Measurements from ENCODE around the gene MRPL14. TPM values are rescaled to one million over a fixed set of nuclear protein-coding genes. Genes with fewer than 3 reads are reported as not detected.

MRPL14 gene
- total RNA-seq, 2 experiments from 2014 or later, result 10.4 to 11.5 TPM

DNA sequence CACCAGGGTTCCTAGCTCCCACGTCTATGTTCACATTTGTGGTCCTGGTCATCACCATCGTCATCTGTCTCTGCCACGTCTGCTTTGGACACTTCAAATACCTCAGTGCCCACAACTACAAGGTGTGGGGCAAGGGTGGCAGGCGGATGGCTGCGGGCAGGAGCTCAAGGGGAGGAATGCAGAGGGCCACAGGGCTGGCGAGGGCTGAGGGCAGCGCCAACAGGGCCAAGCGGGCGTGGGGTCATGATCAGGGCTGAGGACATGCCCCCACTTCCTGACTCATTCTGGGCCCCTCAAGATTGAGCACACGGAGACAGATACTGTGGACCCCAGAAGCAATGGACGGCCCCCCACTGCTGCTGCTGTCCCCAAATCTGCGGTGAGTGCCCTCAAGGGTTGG, 26.8 kb upstream of the MRPL14 start:
- H3K36me3 ChIP-seq (ENCODE audit: insufficient read depth, low read length), result peaks cover 6% of the 10 kb centered on the region
- Mint-ChIP-seq H3K27me3 (no peaks in the 10 kb centered on the region), H3K36me3 (ENCODE audit: low read depth) (peaks cover 15% of the 10 kb centered on the region), H3K4me1 (ENCODE audit: low read depth) (peaks cover 4% of the 10 kb centered on the region), H3K9me3 (no peaks in the 10 kb centered on the region), H3K4me3 (no peak overlapping the region), H3K27ac (no peak overlapping the region)
- H3K4me1 ChIP-seq (ENCODE audit: insufficient read depth, low read length), result peaks cover 16% of the 10 kb centered on the region
- ChIA-PET CTCF (interaction anchor here (1.1 to 1.9 kb wide), 2 partner anchors 19 to 58 kb away, joined by 4 to 8 read pairs; no protein-coding TSS in a partner anchor), POLR2A (interaction anchor here (0.6 to 1.0 kb wide), 3 partner anchors 8 to 57 kb away, joined by 3 read pairs; no protein-coding TSS in a partner anchor)
- intact Hi-C loops (cut with DNase I, micrococcal nuclease), result no loop called here
- TF ChIP-seq, protein P1, sequence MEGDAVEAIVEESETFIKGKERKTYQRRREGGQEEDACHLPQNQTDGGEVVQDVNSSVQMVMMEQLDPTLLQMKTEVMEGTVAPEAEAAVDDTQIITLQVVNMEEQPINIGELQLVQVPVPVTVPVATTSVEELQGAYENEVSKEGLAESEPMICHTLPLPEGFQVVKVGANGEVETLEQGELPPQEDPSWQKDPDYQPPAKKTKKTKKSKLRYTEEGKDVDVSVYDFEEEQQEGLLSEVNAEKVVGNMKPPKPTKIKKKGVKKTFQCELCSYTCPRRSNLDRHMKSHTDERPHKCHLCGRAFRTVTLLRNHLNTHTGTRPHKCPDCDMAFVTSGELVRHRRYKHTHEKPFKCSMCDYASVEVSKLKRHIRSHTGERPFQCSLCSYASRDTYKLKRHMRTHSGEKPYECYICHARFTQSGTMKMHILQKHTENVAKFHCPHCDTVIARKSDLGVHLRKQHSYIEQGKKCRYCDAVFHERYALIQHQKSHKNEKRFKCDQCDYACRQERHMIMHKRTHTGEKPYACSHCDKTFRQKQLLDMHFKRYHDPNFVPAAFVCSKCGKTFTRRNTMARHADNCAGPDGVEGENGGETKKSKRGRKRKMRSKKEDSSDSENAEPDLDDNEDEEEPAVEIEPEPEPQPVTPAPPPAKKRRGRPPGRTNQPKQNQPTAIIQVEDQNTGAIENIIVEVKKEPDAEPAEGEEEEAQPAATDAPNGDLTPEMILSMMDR (IDR thresholded peaks at IDR 0.05), result no peak
- DNase-seq (no peak), ATAC-seq (ENCODE audit: poor library complexity) (no peak)
- H3K9me3 ChIP-seq (ENCODE audit: control insufficient read depth in 1 of 2, insufficient read depth in 1 of 2, low read length in 2 of 2), result no peaks in the 10 kb centered on the region
- H3K27me3 ChIP-seq (ENCODE audit: control insufficient read depth in 1 of 2, insufficient read depth in 2 of 2, low read length in 2 of 2), result no peaks in the 10 kb centered on the region
- H3K4me3 ChIP-seq (ENCODE audit: low read length), result no peak overlapping the region
- H3K27ac ChIP-seq (ENCODE audit: low read depth in 1 of 2, low read length in 2 of 2), result no peak overlapping the region

DNA sequence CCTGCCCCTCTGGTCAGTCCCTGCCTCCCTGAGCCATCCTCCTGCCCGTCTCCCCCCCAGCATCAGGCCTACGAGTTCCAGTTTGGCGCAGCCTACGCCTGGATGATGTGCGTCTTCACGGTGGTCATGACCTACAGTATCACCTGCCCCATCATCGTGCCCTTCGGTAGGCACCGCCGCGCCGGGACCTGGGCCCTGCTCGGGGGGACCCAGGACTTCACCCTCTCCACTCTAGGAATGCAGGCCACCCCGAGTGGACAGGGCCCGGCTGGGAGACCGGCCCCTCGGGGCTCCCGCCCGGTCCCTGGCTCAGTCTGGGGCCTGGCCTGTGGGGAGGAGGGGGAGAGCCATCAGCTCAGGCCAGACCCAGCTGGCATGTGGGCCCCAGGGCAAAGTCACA, 25.3 kb upstream of the MRPL14 start:
- Mint-ChIP-seq H3K4me3 (no peak overlapping the region), H3K4me1 (ENCODE audit: low read depth) (peaks cover 4% of the 10 kb centered on the region), H3K36me3 (ENCODE audit: low read depth) (peaks cover 25% of the 10 kb centered on the region), H3K9me3 (no peaks in the 10 kb centered on the region), H3K27ac (no peak overlapping the region), H3K27me3 (no peaks in the 10 kb centered on the region)
- no peak for ATAC-seq (ENCODE audit: poor library complexity)
- ChIA-PET POLR2A (no interaction called here), CTCF (interaction anchor here (1.9 to 2.1 kb wide), 2 partner anchors 23 to 56 kb away, joined by 8 to 9 read pairs; no protein-coding TSS in a partner anchor)
- Histone ChIP-seq H3K9me3 (ENCODE audit: control insufficient read depth in 1 of 2, insufficient read depth in 1 of 2, low read length in 2 of 2) (no peaks in the 10 kb centered on the region), H3K36me3 (ENCODE audit: insufficient read depth, low read length) (peaks cover 12% of the 10 kb centered on the region), H3K4me3 (ENCODE audit: low read length) (no peak overlapping the region), H3K27ac (ENCODE audit: low read depth in 1 of 2, low read length in 2 of 2) (no peak overlapping the region), H3K4me1 (ENCODE audit: insufficient read depth, low read length) (peaks cover 16% of the 10 kb centered on the region), H3K27me3 (ENCODE audit: control insufficient read depth in 1 of 2, insufficient read depth in 2 of 2, low read length in 2 of 2) (no peaks in the 10 kb centered on the region)
- TF ChIP-seq, protein P1 (IDR thresholded peaks at IDR 0.05), result no peak
- DNase-seq, result peak in 1 of 14 experiments; percentile 42
- intact Hi-C loops (cut with DNase I, micrococcal nuclease), result loop anchor here (1.0 to 2.0 kb wide), 4 partner anchors 24 to 186 kb away; no protein-coding TSS in a partner anchor

DNA sequence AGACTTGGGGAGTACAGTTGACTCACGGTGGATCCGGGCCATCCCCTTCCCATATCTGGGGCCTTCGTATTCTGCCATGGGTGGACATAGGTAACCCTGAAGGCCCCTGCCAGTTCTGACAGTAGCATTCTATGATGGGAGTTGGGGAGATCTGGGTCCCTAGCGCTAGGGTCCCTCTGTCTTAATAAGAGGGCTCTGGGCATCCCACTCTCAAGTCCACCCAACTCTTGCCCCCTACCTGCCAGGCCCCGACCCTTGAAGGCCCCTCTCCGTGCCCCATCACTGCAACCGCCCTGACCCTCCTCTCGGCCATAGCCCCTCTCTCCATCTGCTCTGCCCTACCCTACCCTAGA, 24.8 kb upstream of the MRPL14 start:
- Histone ChIP-seq H3K4me1 (ENCODE audit: insufficient read depth, low read length) (peaks cover 16% of the 10 kb centered on the region), H3K27me3 (ENCODE audit: control insufficient read depth in 1 of 2, insufficient read depth in 2 of 2, low read length in 2 of 2) (no peaks in the 10 kb centered on the region), H3K36me3 (ENCODE audit: insufficient read depth, low read length) (peaks cover 16% of the 10 kb centered on the region), H3K9me3 (ENCODE audit: control insufficient read depth in 1 of 2, insufficient read depth in 1 of 2, low read length in 2 of 2) (no peaks in the 10 kb centered on the region), H3K4me3 (ENCODE audit: low read length) (no peak overlapping the region), H3K27ac (ENCODE audit: low read depth in 1 of 2, low read length in 2 of 2) (no peak overlapping the region)
- POLR2A ChIA-PET, result no interaction called here
- ATAC-seq (ENCODE audit: poor library complexity) (peak; percentile 13), DNase-seq (no peak)
- Mint-ChIP-seq H3K4me3 (no peak overlapping the region), H3K9me3 (no peaks in the 10 kb centered on the region), H3K27ac (no peak overlapping the region), H3K27me3 (no peaks in the 10 kb centered on the region), H3K4me1 (ENCODE audit: low read depth) (peaks cover 4% of the 10 kb centered on the region), H3K36me3 (ENCODE audit: low read depth) (peaks cover 29% of the 10 kb centered on the region)
- intact Hi-C loops (cut with DNase I, micrococcal nuclease), result loop anchor here (1.0 to 2.0 kb wide), 4 partner anchors 23 to 186 kb away; no protein-coding TSS in a partner anchor
- CTCF ChIA-PET, result interaction anchor here (1.2 to 2.1 kb wide), 4 partner anchors 22 to 56 kb away, joined by 3 to 9 read pairs (median 6); no protein-coding TSS in a partner anchor
- TF ChIP-seq, protein P1 (IDR thresholded peaks at IDR 0.05), result peak; percentile 59
